ENCODE results near the gene NR2C2.
"Not testable (repeated sequence)": the region's sequence is repeated elsewhere in the genome, so short reads cannot be mapped to it uniquely, and the experiment has no call there.

NR2C2 gene
- total RNA-seq = 100.0 reads per million, percentile 82 among the genes with 10 or more reads in this experiment

- peak; percentile 87 for DNase-seq
Measured at GRCh38 chr3:14947100-14947885, at the start of gene NR2C2. NR2C2 (plus strand) TSS chr3:14947583; CDS start chr3:15003915, 56,332 bp downstream.

- no peak for DNase-seq
Measured at GRCh38 chr3:14898929-14899328, 48.5 kb upstream of the NR2C2 start.

- no peak for DNase-seq
Measured at GRCh38 chr3:14899993-14900618, 47.3 kb upstream of the NR2C2 start.

- DNase-seq = no peak
Measured at GRCh38 chr3:14900881-14901873, 46.2 kb upstream of the NR2C2 start.

- DNase-seq = no peak
Measured at GRCh38 chr3:14902719-14903118, 44.7 kb upstream of the NR2C2 start.

GRCh38 chr3:14903501-14903900 lies 43.9 kb upstream of the NR2C2 start:
- not testable (repeated sequence) for DNase-seq

GRCh38 chr3:14905055-14905657 lies 42.2 kb upstream of the NR2C2 start:
- no peak for DNase-seq

GRCh38 chr3:14906355-14906971 lies 40.9 kb upstream of the NR2C2 start:
- no peak for DNase-seq

- DNase-seq = no peak
Measured at GRCh38 chr3:14907043-14907966, 40.1 kb upstream of the NR2C2 start.

GRCh38 chr3:14909250-14909649 lies 38.1 kb upstream of the NR2C2 start:
- DNase-seq = no peak

- DNase-seq = no peak
Measured at GRCh38 chr3:14911651-14912050, 35.7 kb upstream of the NR2C2 start.

GRCh38 chr3:14913071-14913925 lies 34.1 kb upstream of the NR2C2 start:
- no peak for DNase-seq

GRCh38 chr3:14913926-14914778 lies 33.2 kb upstream of the NR2C2 start:
- DNase-seq = no peak

- DNase-seq = no peak
Measured at GRCh38 chr3:14914779-14915117, 32.6 kb upstream of the NR2C2 start.

GRCh38 chr3:14915636-14916222 lies 31.7 kb upstream of the NR2C2 start:
- DNase-seq = no peak

GRCh38 chr3:14918356-14918860 lies 29.0 kb upstream of the NR2C2 start:
- DNase-seq = no peak

GRCh38 chr3:14920536-14920935 lies 26.8 kb upstream of the NR2C2 start:
- DNase-seq = no peak

GRCh38 chr3:14921034-14921616 lies 26.3 kb upstream of the NR2C2 start:
- peak; percentile 71 for DNase-seq

Data from effector CD4-positive, alpha-beta T cell (primary cell).